Right lobe of liver (tissue), 6 donors: ENCODE measurements around the gene TSPAN4. TPM values are rescaled to one million over a fixed set of nuclear protein-coding genes. Genes with fewer than 3 reads are reported as not detected.

ENCODE experiments used
- ATAC-seq, 4 donors: fragments of 200-7000 bp; cut with Tn5 transposase; one replicate each; pipeline ENCODE4 v1.9.1; 2020; ENCODE audit warnings: mild to moderate bottlenecking in 4 of 4, moderate library complexity in 4 of 4
- DNase-seq, 3 donors: peaks; one replicate each; pipeline ENCODE4 v3.0.0-alpha.2; 2020
- H3K27ac ChIP-seq, 3 donors: fragments of 200-600 bp; one replicate each; pipeline ENCODE4 v1.8.0; 2022
- H3K27me3 ChIP-seq, 2 donors: fragments of 200-600 bp; one replicate each; pipeline ENCODE4 v1.8.0; 2022
- H3K36me3 ChIP-seq, 4 donors: fragments of 200-600 bp; sonication (generic) in 1 of 4; one replicate each; pipeline versions ENCODE4 v1.5.1 to v1.8.0; 2017 to 2022; ENCODE audit warnings: control low read depth in 1 of 4
- H3K4me1 ChIP-seq, 4 donors: fragments of 200-600 bp; sonication (generic) in 1 of 4; one replicate each; pipeline versions ENCODE4 v1.5.1 to v1.8.0; 2017 to 2022; ENCODE audit warnings: control low read depth in 1 of 4
- H3K4me3 ChIP-seq, 3 donors: fragments of 200-600 bp; one replicate each; pipeline ENCODE4 v1.8.0; 2022
- H3K9me3 ChIP-seq, 4 donors: fragments of 200-600 bp; sonication (generic) in 1 of 4; one replicate each; pipeline versions ENCODE4 v1.5.1 to v1.8.0; 2017 to 2022; ENCODE audit warnings: control low read depth in 1 of 4
- POLR2A ChIP-seq: fragments of 450-650 bp; IDR thresholded peaks from one replicate; pipeline ENCODE4 v1.6.1; 2017; ENCODE audit warnings: antibody characterized with exemption, mild to moderate bottlenecking
- WGBS: methylation state at CpG from one replicate; pipeline ENCODE4 v1.1.6; 2018; ENCODE audit warnings: low coverage, low lambda C conversion rate; ENCODE audit not compliant: insufficient coverage; ENCODE audit errors: missing lambda C conversion rate; 5-methylcytosine and 5-hydroxymethylcytosine counted together
- intact Hi-C, 2 donors: fragments of 100-400 bp; cut with DNase I; formaldehyde crosslinking; loops; one replicate each; pipeline versions ENCODE4 v1.11.2 to v1.14.1; 2022
- total RNA-seq, 6 experiments: library from RNA; depleted of rRNA in 2 of 6; stranded (reverse); fragments of >200 nt in 2 of 6; fragmentation: NEBNext Ultra II Directional in 3 of 6; extraction: Animal tissue kit (Norgen Biotek cat#: 25700) in 3 of 6; gene quantifications; one replicate each; pipeline versions ENCODE4 v1.1.0 to v1.2.4, GENCODE V29; 2016 to 2023
- TF ChIP-seq, protein P1 (sequence below), 4 donors: fragments of 200-600 bp in 3 of 4; fragments of 450-650 bp in 1 of 4; IDR thresholded peaks; one replicate each; pipeline versions ENCODE4 v1.5.1 to v1.8.0; 2016 to 2022; ENCODE audit warnings: antibody characterized with exemption in 4 of 4, mild to moderate bottlenecking in 2 of 4
- donor health status: DM: no; HTN: yes; CAD: no.
- donor health status: DM: no; HTN: no; CAD: no.
- donor health status: DM: no; HTN: no; CAD: no.
- donor health status: DM: no; HTN: yes; CAD: no.
- donor health status: DM: no; HTN: yes; CAD: no.

TSPAN4 gene
- total RNA-seq, 6 experiments from 2014 or later, result 14.9 to 80.6 (median 30.5) TPM

DNA sequence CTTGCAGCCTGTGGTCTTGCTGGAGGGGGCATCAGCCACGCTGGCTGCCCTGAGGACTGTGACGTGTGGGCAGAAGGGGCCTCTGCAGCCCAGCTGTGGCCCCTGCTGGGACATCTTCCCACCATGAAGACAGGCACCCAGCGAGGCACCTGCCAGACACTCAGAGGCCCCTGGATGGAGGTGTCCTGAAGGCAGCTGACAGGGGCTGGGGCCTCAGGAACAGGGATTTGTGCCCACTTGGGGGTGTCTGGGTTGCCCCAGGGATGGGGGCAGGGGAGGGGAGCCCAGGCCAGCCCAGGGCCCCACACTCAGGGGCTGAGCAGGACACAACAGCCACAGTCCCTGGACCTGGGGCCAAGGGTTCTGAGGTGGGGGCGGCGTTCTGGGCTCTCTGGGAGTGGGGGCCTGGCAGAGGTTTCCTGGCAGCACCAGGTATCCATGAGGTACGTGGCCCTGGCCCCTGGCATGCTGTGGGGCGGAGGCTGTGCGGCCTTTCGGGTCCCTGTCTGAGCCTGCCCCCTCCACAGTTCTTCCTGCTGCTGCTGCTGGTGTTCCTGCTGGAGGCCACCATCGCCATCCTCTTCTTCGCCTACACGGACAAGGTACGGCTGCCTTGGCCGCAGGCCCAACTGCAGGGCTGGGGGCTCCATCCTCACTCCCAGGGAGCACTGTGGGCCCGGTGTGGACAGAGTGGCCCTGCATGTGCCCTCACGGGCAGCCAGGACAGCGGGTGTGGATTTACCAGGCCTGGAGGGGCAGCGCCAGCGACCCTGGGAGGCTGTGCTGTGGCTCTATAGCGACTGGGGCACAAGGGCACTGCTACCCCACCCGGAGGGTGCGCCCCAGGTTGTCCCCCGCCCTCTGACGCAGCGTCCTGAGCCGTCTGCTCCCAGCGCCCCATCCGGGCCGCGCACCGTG, 21.5 kb downstream of the TSPAN4 start:
- intact Hi-C loops, result no loop called here
- Histone ChIP-seq H3K9me3 (no peaks in the 10 kb centered on the region), H3K4me3 (no peak overlapping the region), H3K27ac (no peak overlapping the region), H3K4me1 (no peaks in the 10 kb centered on the region), H3K36me3 (no peaks in the 10 kb centered on the region), H3K27me3 (no peaks in the 10 kb centered on the region)
- no CpG with 5 or more reads among the region's 31 CpGs for WGBS
- ATAC-seq (peak in 2 of 4 donors; percentile 3), DNase-seq (peak in 1 of 3 donors; percentile 26)
- TF ChIP-seq POLR2A, result no peak
- TF ChIP-seq, protein P1, sequence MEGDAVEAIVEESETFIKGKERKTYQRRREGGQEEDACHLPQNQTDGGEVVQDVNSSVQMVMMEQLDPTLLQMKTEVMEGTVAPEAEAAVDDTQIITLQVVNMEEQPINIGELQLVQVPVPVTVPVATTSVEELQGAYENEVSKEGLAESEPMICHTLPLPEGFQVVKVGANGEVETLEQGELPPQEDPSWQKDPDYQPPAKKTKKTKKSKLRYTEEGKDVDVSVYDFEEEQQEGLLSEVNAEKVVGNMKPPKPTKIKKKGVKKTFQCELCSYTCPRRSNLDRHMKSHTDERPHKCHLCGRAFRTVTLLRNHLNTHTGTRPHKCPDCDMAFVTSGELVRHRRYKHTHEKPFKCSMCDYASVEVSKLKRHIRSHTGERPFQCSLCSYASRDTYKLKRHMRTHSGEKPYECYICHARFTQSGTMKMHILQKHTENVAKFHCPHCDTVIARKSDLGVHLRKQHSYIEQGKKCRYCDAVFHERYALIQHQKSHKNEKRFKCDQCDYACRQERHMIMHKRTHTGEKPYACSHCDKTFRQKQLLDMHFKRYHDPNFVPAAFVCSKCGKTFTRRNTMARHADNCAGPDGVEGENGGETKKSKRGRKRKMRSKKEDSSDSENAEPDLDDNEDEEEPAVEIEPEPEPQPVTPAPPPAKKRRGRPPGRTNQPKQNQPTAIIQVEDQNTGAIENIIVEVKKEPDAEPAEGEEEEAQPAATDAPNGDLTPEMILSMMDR (IDR thresholded peaks at IDR 0.05), result no peak

DNA sequence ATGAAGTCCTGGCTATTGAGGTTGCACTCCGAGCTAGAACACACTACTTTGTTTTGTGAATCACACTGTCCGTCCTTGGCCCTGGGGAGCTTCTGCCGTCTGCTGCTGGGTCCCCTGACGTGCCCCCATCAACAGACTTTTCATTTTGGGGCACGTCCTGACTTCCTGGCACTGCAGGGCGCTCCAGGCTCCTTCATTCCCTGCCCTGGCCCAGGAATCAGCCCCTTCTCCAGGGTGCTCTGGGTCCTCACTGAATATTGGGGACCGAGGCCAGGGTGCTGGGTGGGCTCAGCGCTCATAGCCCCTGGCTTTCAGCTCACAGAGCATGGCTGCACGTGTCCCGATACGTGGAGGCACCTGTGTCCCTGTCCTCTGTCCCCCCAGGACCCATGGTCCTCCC, 22.2 kb downstream of the TSPAN4 start:
- WGBS, result no CpG with 5 or more reads among the region's 11 CpGs
- TF ChIP-seq POLR2A, result no peak
- TF ChIP-seq, protein P1 (IDR thresholded peaks at IDR 0.05), result no peak
- ATAC-seq (no peak), DNase-seq (no peak)
- intact Hi-C loops, result no loop called here
- H3K27me3 ChIP-seq, result no peaks in the 10 kb centered on the region
- no peaks in the 10 kb centered on the region for H3K9me3 ChIP-seq
- H3K27ac ChIP-seq, result no peak overlapping the region
- no peaks in the 10 kb centered on the region for H3K36me3 ChIP-seq
- no peak overlapping the region for H3K4me3 ChIP-seq
- H3K4me1 ChIP-seq, result no peaks in the 10 kb centered on the region

DNA sequence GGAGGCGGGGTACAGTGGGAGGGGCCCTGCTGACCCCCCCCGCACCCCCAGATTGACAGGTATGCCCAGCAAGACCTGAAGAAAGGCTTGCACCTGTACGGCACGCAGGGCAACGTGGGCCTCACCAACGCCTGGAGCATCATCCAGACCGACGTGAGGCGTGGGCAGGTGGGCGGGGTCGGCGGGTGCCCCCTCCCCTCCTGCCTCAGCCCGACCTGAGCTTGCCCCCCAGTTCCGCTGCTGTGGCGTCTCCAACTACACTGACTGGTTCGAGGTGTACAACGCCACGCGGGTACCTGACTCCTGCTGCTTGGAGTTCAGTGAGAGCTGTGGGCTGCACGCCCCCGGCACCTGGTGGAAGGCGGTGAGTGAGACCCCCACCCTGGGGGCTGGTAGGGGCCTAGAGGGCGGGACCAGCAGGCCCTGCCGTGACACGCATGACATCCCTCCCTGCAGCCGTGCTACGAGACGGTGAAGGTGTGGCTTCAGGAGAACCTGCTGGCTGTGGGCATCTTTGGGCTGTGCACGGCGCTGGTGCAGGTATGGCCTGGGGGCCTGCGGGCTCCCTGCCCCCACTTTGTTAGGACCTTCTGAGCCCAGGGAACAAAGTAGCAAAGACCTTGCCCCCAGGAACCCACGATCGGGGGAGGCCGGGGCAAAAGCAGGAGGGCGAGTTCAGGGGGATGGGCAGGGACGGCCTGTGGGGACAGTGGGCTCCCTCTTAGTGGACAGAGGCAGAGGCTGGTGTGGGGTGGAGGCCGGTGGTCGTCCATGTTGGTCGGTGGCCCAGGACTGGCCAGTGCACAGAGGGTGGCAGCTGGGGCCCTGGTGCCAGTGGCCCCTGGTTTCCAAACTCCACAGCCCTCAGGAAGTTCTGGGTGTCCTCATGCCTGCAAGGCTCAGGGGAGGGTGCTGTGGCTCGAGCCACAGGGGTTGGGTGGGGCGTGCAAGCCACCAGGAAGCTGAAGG, 23.1 kb downstream of the TSPAN4 start:
- H3K9me3 ChIP-seq, result no peaks in the 10 kb centered on the region
- intact Hi-C loops, result no loop called here
- TF ChIP-seq POLR2A, result no peak
- TF ChIP-seq, protein P1 (IDR thresholded peaks at IDR 0.05), result no peak
- H3K36me3 ChIP-seq, result no peaks in the 10 kb centered on the region
- no peaks in the 10 kb centered on the region for H3K4me1 ChIP-seq
- no peaks in the 10 kb centered on the region for H3K27me3 ChIP-seq
- H3K4me3 ChIP-seq, result no peak overlapping the region
- WGBS, result 63% methylated on average over 6 of the region's 41 CpGs
- no peak overlapping the region for H3K27ac ChIP-seq
- DNase-seq (no peak), ATAC-seq (peak in 2 of 4 donors; percentile 1 to 3)

DNA sequence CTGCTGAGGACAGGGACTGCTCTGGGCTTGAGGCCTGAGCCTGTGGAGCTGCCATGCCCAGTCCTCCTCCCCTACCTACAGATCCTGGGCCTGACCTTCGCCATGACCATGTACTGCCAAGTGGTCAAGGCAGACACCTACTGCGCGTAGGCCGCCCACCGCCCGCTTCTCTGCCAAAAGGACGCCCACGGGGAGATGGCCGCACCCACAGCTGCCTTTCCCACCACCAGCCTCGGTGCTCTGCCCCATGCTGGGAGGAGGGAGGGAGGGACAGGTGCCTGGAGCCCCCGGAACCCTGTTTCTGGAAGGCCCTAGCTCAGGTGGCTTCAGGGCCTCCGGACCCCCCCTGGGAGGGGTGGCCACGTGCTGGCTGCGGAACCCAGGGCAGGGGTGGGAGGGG, 23.8 kb downstream of the TSPAN4 start:
- Histone ChIP-seq H3K4me1 (no peaks in the 10 kb centered on the region), H3K4me3 (no peak overlapping the region), H3K27me3 (no peaks in the 10 kb centered on the region), H3K36me3 (no peaks in the 10 kb centered on the region), H3K27ac (no peak overlapping the region), H3K9me3 (no peaks in the 10 kb centered on the region)
- ATAC-seq (peak in 2 of 4 donors; percentile 2 to 5), DNase-seq (peak in 1 of 3 donors; percentile 28)
- intact Hi-C loops, result no loop called here
- no CpG with 5 or more reads among the region's 14 CpGs for WGBS
- TF ChIP-seq POLR2A, result no peak
- TF ChIP-seq, protein P1 (IDR thresholded peaks at IDR 0.05), result no peak
